H1 (cell line): ENCODE results near the gene HOXD4. TPM values are rescaled to one million over a fixed set of nuclear protein-coding genes. Genes with fewer than 3 reads are reported as not detected.

Source experiments
- CTCF ChIA-PET: fragments of 300-600 bp; sonication (Branson Sonifier 250); formaldehyde crosslinking; loops from one replicate; lab custom pipeline; 2021; ENCODE audit not compliant: partially characterized antibody; lab: Charles Lee
- POLR2A ChIA-PET: fragments of 300-600 bp; sonication (Branson Sonifier 250); formaldehyde crosslinking; loops from one replicate; lab custom pipeline; 2021; ENCODE audit warnings: inconsistent platforms; ENCODE audit not compliant: partially characterized antibody; lab: Charles Lee
- DNase-seq, 2 experiments: peaks; one replicate each; pipeline versions ENCODE4 v3.0.0 to v3.0.0-alpha.2; 2010 to 2022; ENCODE audit warnings: low spot score in 2 of 2, low read depth in 1 of 2, mixed read lengths in 1 of 2
- FAIRE-seq: peaks from 2 replicates; lab custom pipeline; 2011; peaks lifted over from hg19 to GRCh38; lab: Jason Lieb, UNC
- H2AFZ ChIP-seq: 2 replicates; pipeline ENCODE4 v1.8.1; 2012; ENCODE audit warnings: low read length, inconsistent platforms
- H2AK5ac ChIP-seq: 2 replicates; pipeline ENCODE4 v1.6.1; 2013; ENCODE audit warnings: low read depth, low read length
- H2BK120ac ChIP-seq: replicated peaks from 2 replicates; pipeline ENCODE3; 2013; ENCODE audit warnings: low read depth, low read length, inconsistent platforms
- H2BK12ac ChIP-seq: 2 replicates; pipeline ENCODE4 v1.6.1; 2013; ENCODE audit warnings: low read depth, low read length
- H2BK15ac ChIP-seq: 2 replicates; pipeline ENCODE4 v1.6.1; 2013; ENCODE audit warnings: low read length
- H2BK20ac ChIP-seq: 2 replicates; pipeline ENCODE4 v1.6.1; 2013; ENCODE audit warnings: low read length
- H2BK5ac ChIP-seq: 2 replicates; pipeline ENCODE4 v1.6.1; 2013; ENCODE audit warnings: low read depth, low read length
- H3K14ac ChIP-seq: 2 replicates; pipeline ENCODE4 v1.6.1; 2013; ENCODE audit warnings: inconsistent platforms; ENCODE audit not compliant: insufficient read length
- H3K18ac ChIP-seq: 2 replicates; pipeline ENCODE4 v1.6.1; 2013; ENCODE audit warnings: low read length; ENCODE audit errors: extremely low read depth
- H3K23ac ChIP-seq: 2 replicates; pipeline ENCODE4 v1.6.1; 2013; ENCODE audit warnings: inconsistent platforms; ENCODE audit not compliant: insufficient read length
- H3K23me2 ChIP-seq: 2 replicates; pipeline ENCODE4 v1.6.1; 2013; ENCODE audit warnings: low read depth, low read length
- H3K27ac ChIP-seq: 2 replicates; pipeline ENCODE4 v1.6.1; 2011; ENCODE audit warnings: low read depth, low read length, inconsistent platforms
- H3K27me3 ChIP-seq, 4 experiments: replicated peaks in 1 of 4; 1 replicate in 1 of 4; 2 replicates in 3 of 4; pipeline versions ENCODE4 v1.6.1 to v1.8.1; 2011 to 2013; ENCODE audit warnings: low read length in 3 of 4, mild to moderate bottlenecking in 3 of 4, inconsistent platforms in 2 of 4, mixed read lengths in 2 of 4, moderate library complexity in 1 of 4; ENCODE audit not compliant: control insufficient read depth in 3 of 4, insufficient read depth in 3 of 4; ENCODE audit errors: extremely low read depth in 1 of 4
- H3K36me3 ChIP-seq, 4 experiments: 2 replicates each; pipeline versions ENCODE4 v1.6.1 to v1.8.1; 2011 to 2013; ENCODE audit warnings: mild to moderate bottlenecking in 4 of 4, low read length in 3 of 4, moderate library complexity in 2 of 4, control low read depth in 1 of 4, inconsistent platforms in 1 of 4; ENCODE audit not compliant: insufficient read depth in 4 of 4, control insufficient read depth in 2 of 4
- H3K4ac ChIP-seq: replicated peaks from 2 replicates; pipeline ENCODE3; 2013; ENCODE audit warnings: low read length, low read depth, mixed read lengths, inconsistent platforms; ENCODE audit not compliant: insufficient read length
- H3K4me1 ChIP-seq, 4 experiments: replicated peaks in 1 of 4; 1 replicate in 1 of 4; 2 replicates in 3 of 4; pipeline versions ENCODE4 v1.6.1 to v1.8.1; 2011 to 2013; ENCODE audit warnings: low read length in 3 of 4, inconsistent platforms in 2 of 4, mixed read lengths in 1 of 4; ENCODE audit not compliant: insufficient read depth in 4 of 4, control insufficient read depth in 3 of 4
- H3K4me2 ChIP-seq, 2 experiments: 2 replicates each; pipeline versions ENCODE4 v1.6.1 to v1.8.1; 2011 to 2013; ENCODE audit warnings: low read depth in 2 of 2, low read length in 2 of 2, control low read depth in 1 of 2, inconsistent platforms in 1 of 2, mild to moderate bottlenecking in 1 of 2; ENCODE audit not compliant: insufficient read depth in 1 of 2
- H3K4me3 ChIP-seq, 4 experiments: fragments of 200-600, 300-600 bp in 1 of 4; sonication (generic), shearing (Covaris generic), sonication (Bioruptor Twin) in 1 of 4; 2 replicates each; pipeline versions ENCODE4 v1.5.1 to v1.8.1; 2011 to 2016; ENCODE audit warnings: low read length in 4 of 4, low read depth in 3 of 4, control low read depth in 2 of 4, inconsistent platforms in 2 of 4, mild to moderate bottlenecking in 2 of 4, mixed read lengths in 1 of 4, moderate library complexity in 1 of 4; ENCODE audit not compliant: insufficient read depth in 2 of 4; ENCODE audit errors: extremely low read depth in 1 of 4
- H3K56ac ChIP-seq: replicated peaks from 2 replicates; pipeline ENCODE3; 2013; ENCODE audit warnings: low read depth, mild to moderate bottlenecking, mixed read lengths, low read length, inconsistent platforms; ENCODE audit not compliant: insufficient read length
- H3K79me1 ChIP-seq: 2 replicates; pipeline ENCODE4 v1.6.1; 2013; ENCODE audit warnings: low read depth, low read length, control low read depth
- H3K79me2 ChIP-seq, 2 experiments: 2 replicates each; pipeline versions ENCODE4 v1.6.1 to v1.8.1; 2012 to 2013; ENCODE audit warnings: low read length in 2 of 2, mild to moderate bottlenecking in 2 of 2, inconsistent platforms in 1 of 2; ENCODE audit not compliant: insufficient read depth in 2 of 2, control insufficient read depth in 1 of 2
- H3K9ac ChIP-seq, 4 experiments: replicated peaks in 1 of 4; 1 replicate in 1 of 4; 2 replicates in 3 of 4; pipeline versions ENCODE4 v1.6.1 to v1.8.1; 2011 to 2013; ENCODE audit warnings: low read depth in 3 of 4, low read length in 3 of 4, control low read depth in 2 of 4, mild to moderate bottlenecking in 2 of 4, moderate library complexity in 2 of 4, inconsistent platforms in 1 of 4; ENCODE audit errors: extremely low read depth in 1 of 4
- H3K9me3 ChIP-seq, 2 experiments: 2 replicates each; pipeline versions ENCODE4 v1.6.1 to v1.8.1; 2012 to 2013; ENCODE audit warnings: mild to moderate bottlenecking in 2 of 2, moderate library complexity in 2 of 2, control low read depth in 1 of 2, inconsistent platforms in 1 of 2, low read depth in 1 of 2, low read length in 1 of 2, mixed read lengths in 1 of 2; ENCODE audit not compliant: insufficient read depth in 2 of 2
- H4K20me1 ChIP-seq, 2 experiments: replicated peaks in 1 of 2; 2 replicates each; pipeline versions ENCODE3 to v1.8.1; 2011 to 2013; ENCODE audit warnings: inconsistent platforms in 2 of 2, low read length in 2 of 2, mild to moderate bottlenecking in 1 of 2; ENCODE audit not compliant: insufficient read depth in 2 of 2, control insufficient read depth in 1 of 2
- H4K5ac ChIP-seq: 2 replicates; pipeline ENCODE4 v1.6.1; 2013; ENCODE audit warnings: low read length, low read depth, mixed read lengths, inconsistent platforms; ENCODE audit not compliant: insufficient read length
- H4K8ac ChIP-seq: 2 replicates; pipeline ENCODE4 v1.8.0; 2013; ENCODE audit warnings: mild to moderate bottlenecking, moderate library complexity, low read length, inconsistent platforms; ENCODE audit not compliant: insufficient read depth; ENCODE audit errors: extremely low read depth
- H4K91ac ChIP-seq: replicated peaks from 2 replicates; pipeline ENCODE3; 2013; ENCODE audit warnings: low read length, mixed read lengths, inconsistent platforms; ENCODE audit not compliant: insufficient read length
- BCL11A ChIP-seq, 2 experiments: IDR thresholded peaks; one replicate each; pipeline ENCODE4 v1.6.1; 2011; ENCODE audit warnings: low read depth in 2 of 2, low read length in 2 of 2, mild to moderate bottlenecking in 2 of 2
- CBX5 ChIP-seq: fragments of 300-800, 300-1000 bp; sonication (generic); IDR thresholded peaks from 2 replicates; pipeline ENCODE4 v1.7.1; 2016; ENCODE audit warnings: antibody characterized with exemption, low read length, low read depth
- E2F6 ChIP-seq: IDR thresholded peaks from 2 replicates; pipeline ENCODE4 v1.6.1; 2012; ENCODE audit warnings: inconsistent platforms
- HDAC6 ChIP-seq: IDR thresholded peaks from one replicate; pipeline ENCODE4 v1.7.1; 2012; ENCODE audit warnings: low read depth, mild to moderate bottlenecking, inconsistent platforms, low read length, moderate library complexity
- KDM1A ChIP-seq: fragments of 200-600, 300-600 bp; sonication (generic); IDR thresholded peaks from 2 replicates; pipeline ENCODE4 v1.7.1; 2016; ENCODE audit warnings: mild to moderate bottlenecking, low read length, borderline replicate concordance
- KDM4A ChIP-seq: IDR thresholded peaks from one replicate; pipeline ENCODE4 v1.7.1; 2012; ENCODE audit warnings: low read depth, mild to moderate bottlenecking, moderate library complexity, low read length, inconsistent platforms; ENCODE audit not compliant: severe bottlenecking
- KDM5A ChIP-seq: fragments of 200-600 bp; IDR thresholded peaks from 2 replicates; pipeline ENCODE4 v1.7.1; 2012; ENCODE audit warnings: mild to moderate bottlenecking, low read length, inconsistent platforms, mixed read lengths
- MAX ChIP-seq: IDR thresholded peaks from 2 replicates; pipeline ENCODE4 v1.6.1; 2012; ENCODE audit warnings: inconsistent platforms
- POLR2AphosphoS5 ChIP-seq: IDR thresholded peaks from 2 replicates; pipeline ENCODE4 v1.6.1; 2011; ENCODE audit warnings: low read depth, low read length
- SP2 ChIP-seq: IDR thresholded peaks from 2 replicates; pipeline ENCODE4 v1.6.1; 2012; ENCODE audit warnings: mild to moderate bottlenecking, low read length, inconsistent platforms
- TAF1 ChIP-seq: IDR thresholded peaks from 2 replicates; pipeline ENCODE4 v1.6.1; 2011; ENCODE audit warnings: mild to moderate bottlenecking, low read depth, low read length
- USF2 ChIP-seq: IDR thresholded peaks from 2 replicates; pipeline ENCODE4 v1.6.1; 2011; ENCODE audit warnings: low read length, improper control_type of control experiment
- WGBS, 2 experiments: shearing (Covaris generic) in 1 of 2; methylation state at CpG; one replicate each; pipeline versions ENCODE4 v1.1.6 to v1.1.7; 2013 to 2015; ENCODE audit warnings: low lambda C conversion rate in 2 of 2, mixed read lengths in 2 of 2, inconsistent platforms in 1 of 2, low coverage in 1 of 2, missing lambda C conversion rate in 1 of 2; ENCODE audit not compliant: insufficient replicate concordance in 2 of 2, insufficient coverage in 1 of 2, insufficient read length in 1 of 2; ENCODE audit errors: extremely low coverage in 1 of 2, missing lambda C conversion rate in 1 of 2; 5-methylcytosine and 5-hydroxymethylcytosine counted together
- polyA plus RNA-seq, 7 experiments: library from polyadenylated mRNA; depleted of rRNA in 3 of 7; stranded (reverse) in 5 of 7; unstranded in 2 of 7; fragments of >200 nt in 5 of 7; fragments of 200-250 nt in 2 of 7; gene quantifications; 1 replicate in 5 of 7; 2 replicates in 1 of 7; 4 replicates in 1 of 7; pipeline versions ENCODE4 v1.2.1 to v1.2.3, GENCODE V29; 2011 to 2013; ENCODE audit warnings: missing spikeins in 2 of 7, mixed read lengths in 2 of 7
- total RNA-seq: library from RNA; stranded (reverse); fragmentation: NEBNext Ultra II Directional; extraction: Animal tissue kit (Norgen Biotek cat#: 25700); gene quantifications from 2 replicates; pipeline ENCODE4 v1.2.1, GENCODE V29; 2021

HOXD4 gene
- total and polyA plus RNA-seq, 2 of the 8 experiments (the other 6 are each of a cell fraction or from before 2014, with no cell fraction given), result not detected

- H3K27me3 ChIP-seq, result peaks cover 98 to 100% (median 100%) of the 10 kb centered on the region in 4 experiments
- peaks cover 28 to 42% of the 10 kb centered on the region in 2 experiments for H4K20me1 ChIP-seq
- FAIRE-seq (no peak), DNase-seq (no peak)
- no peak overlapping the region for H3K27ac ChIP-seq
- 5% methylated on average over 22 of the region's 22 CpGs; no CpG with 5 or more reads in 1 of the 2 experiments for WGBS, 2 experiments
- no peak overlapping the region for H2BK20ac ChIP-seq
- H3K4me3 ChIP-seq, result no peak overlapping the region
- no peak overlapping the region for H3K4me2 ChIP-seq
- H3K4me1 ChIP-seq, result peaks cover 0 to 8% (median 5%) of the 10 kb centered on the region in 4 experiments; a peak in 5 of 7 replicates
- no peak overlapping the region for H2AFZ ChIP-seq
- H2BK12ac ChIP-seq, result no peak overlapping the region
- H3K23me2 ChIP-seq, result no peaks in the 10 kb centered on the region
- no peak overlapping the region for H3K56ac ChIP-seq
- no peak overlapping the region for H3K23ac ChIP-seq
- H3K36me3 ChIP-seq, result peaks cover 0 to 10% (median 0%) of the 10 kb centered on the region in 4 experiments; a peak in 1 of 8 replicates
- H2BK15ac ChIP-seq, result no peak overlapping the region
- no peak overlapping the region for H4K8ac ChIP-seq
- ChIA-PET POLR2A (interaction anchor here (1.0 kb wide), 1 partner anchor 15 kb away, joined by 3 read pairs; no protein-coding TSS in a partner anchor), CTCF (interaction anchor here (0.7 to 1.4 kb wide), 5 partner anchors 15 to 79 kb away, joined by 3 to 5 read pairs (median 3); no protein-coding TSS in a partner anchor)
- H3K4ac ChIP-seq, result no peak overlapping the region
- H3K79me2 ChIP-seq, result no peaks in the 10 kb centered on the region
- H3K18ac ChIP-seq, result no peak overlapping the region
- H3K9me3 ChIP-seq, result no peaks in the 10 kb centered on the region
- H2AK5ac ChIP-seq, result no peak overlapping the region
- H2BK120ac ChIP-seq, result no peak overlapping the region
- H3K14ac ChIP-seq, result no peak overlapping the region
- no peak overlapping the region for H4K5ac ChIP-seq
- H3K79me1 ChIP-seq, result no peaks in the 10 kb centered on the region
- H4K91ac ChIP-seq, result no peak overlapping the region
- no peak overlapping the region for H2BK5ac ChIP-seq
- no peak overlapping the region for H3K9ac ChIP-seq
- TF ChIP-seq KDM5A (no peak), MAX (no peak), HDAC6 (no peak), KDM1A (no peak), POLR2AphosphoS5 (no peak), CBX5 (no peak), SP2 (no peak), TAF1 (no peak), E2F6 (no peak), USF2 (no peak), KDM4A (no peak), BCL11A (IDR thresholded peaks at IDR 0.05; ENCODE audit: low read depth in 2 of 2, low read length in 2 of 2) (no peak)
These were observed 6.8 kb downstream of the HOXD4 start for GRCh38 chr2:176158186-176158591.
